Measurements from ENCODE around the gene CBY1. TPM values are rescaled to one million over a fixed set of nuclear protein-coding genes. Genes with fewer than 3 reads are reported as not detected.
"Not testable (repeated sequence)": the region's sequence is repeated elsewhere in the genome, so short reads cannot be mapped to it uniquely, and the experiment has no call there.

Gene CBY1
- total RNA-seq, 4 donors from 2014 or later: 8.7 to 21.1 (median 13.1) TPM

DNA sequence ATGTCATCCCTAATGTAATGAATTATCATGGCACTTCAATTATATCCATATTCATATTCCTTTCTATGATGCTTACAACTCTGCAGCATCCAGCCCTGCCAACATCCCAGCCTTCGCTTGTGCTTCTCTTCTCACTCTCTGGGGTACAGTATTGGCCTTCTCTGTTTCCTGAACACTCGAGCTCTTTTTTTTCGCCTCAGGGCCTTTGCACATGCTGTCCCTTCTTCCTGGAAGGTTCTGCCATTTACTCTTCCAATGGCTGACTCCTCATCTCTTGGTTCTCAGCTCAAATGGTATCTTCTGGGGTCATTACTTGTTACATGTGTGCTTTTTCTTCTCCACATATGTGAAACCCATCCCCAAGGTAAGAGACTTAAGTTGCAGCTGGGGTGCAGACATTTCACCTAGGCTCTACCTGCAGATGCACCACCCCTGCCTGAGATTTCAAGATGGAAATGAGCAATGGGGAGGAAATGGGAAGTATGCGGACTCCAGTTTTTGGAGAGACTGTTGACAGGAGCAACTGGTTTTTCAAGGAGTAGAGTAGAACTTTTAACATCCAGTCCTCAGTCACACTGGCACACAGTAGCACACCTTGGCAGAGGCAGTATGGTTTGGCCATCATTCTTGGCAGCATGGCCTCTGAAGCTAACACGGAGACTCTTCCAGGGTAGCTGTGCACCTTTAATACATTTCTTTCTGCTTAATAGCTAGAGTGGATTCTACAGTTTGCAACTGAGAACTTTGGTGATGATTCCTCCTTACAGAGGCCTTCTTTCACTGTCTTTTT is 44.0 kb upstream of the CBY1 start:
- Histone ChIP-seq H3K27me3 (no peaks in the 10 kb centered on the region), H3K36me3 (no peaks in the 10 kb centered on the region), H3K4me1 (peaks cover 0 to 22% (median 0%) of the 10 kb centered on the region in 3 donors), H3K27ac (no peak overlapping the region), H3K4me3 (no peak overlapping the region), H3K9me3 (peaks cover 0 to 1% (median 0%) of the 10 kb centered on the region in 3 donors)
- intact Hi-C loops (cut with DNase I): no loop called here
- TF ChIP-seq POLR2A (IDR thresholded peaks at IDR 0.05): no peak
- TF ChIP-seq, protein P1, sequence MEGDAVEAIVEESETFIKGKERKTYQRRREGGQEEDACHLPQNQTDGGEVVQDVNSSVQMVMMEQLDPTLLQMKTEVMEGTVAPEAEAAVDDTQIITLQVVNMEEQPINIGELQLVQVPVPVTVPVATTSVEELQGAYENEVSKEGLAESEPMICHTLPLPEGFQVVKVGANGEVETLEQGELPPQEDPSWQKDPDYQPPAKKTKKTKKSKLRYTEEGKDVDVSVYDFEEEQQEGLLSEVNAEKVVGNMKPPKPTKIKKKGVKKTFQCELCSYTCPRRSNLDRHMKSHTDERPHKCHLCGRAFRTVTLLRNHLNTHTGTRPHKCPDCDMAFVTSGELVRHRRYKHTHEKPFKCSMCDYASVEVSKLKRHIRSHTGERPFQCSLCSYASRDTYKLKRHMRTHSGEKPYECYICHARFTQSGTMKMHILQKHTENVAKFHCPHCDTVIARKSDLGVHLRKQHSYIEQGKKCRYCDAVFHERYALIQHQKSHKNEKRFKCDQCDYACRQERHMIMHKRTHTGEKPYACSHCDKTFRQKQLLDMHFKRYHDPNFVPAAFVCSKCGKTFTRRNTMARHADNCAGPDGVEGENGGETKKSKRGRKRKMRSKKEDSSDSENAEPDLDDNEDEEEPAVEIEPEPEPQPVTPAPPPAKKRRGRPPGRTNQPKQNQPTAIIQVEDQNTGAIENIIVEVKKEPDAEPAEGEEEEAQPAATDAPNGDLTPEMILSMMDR (IDR thresholded peaks at IDR 0.05): no peak
- no peak for DNase-seq
- 63 to 71% methylated on average over 5 of the region's 5 CpGs for WGBS, 2 donors

DNA sequence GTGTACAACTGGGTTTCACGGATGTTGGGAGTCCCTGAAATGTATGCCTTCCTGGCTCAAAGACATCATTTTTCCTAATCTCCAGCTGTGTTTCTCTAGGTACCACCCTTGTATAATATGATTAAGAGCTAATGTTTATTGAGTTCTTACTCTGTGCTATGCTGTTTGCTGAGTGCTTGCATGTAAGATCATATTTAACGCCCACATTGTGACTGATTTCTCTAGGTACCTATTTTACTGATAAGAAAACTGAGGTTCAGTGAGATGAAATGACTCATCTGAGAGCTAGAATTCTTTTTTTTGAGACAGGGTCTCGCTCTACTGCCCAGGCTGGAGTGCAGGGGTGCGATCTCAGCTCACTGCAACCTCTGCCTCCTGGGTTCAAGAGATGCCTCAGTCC is 42.9 kb upstream of the CBY1 start:
- no peaks in the 10 kb centered on the region for H3K27me3 ChIP-seq
- no peak overlapping the region for H3K4me3 ChIP-seq
- WGBS, 2 donors: 85% methylated on average over 4 of the region's 4 CpGs
- peaks cover 0 to 22% (median 0%) of the 10 kb centered on the region in 3 donors for H3K4me1 ChIP-seq
- no peaks in the 10 kb centered on the region for H3K36me3 ChIP-seq
- H3K9me3 ChIP-seq: peaks cover 0 to 5% (median 5%) of the 10 kb centered on the region in 3 donors
- TF ChIP-seq, protein P1 (IDR thresholded peaks at IDR 0.05): no peak
- TF ChIP-seq POLR2A (IDR thresholded peaks at IDR 0.05): no peak
- intact Hi-C loops (cut with DNase I): no loop called here
- no peak for DNase-seq
- H3K27ac ChIP-seq: no peak overlapping the region

DNA sequence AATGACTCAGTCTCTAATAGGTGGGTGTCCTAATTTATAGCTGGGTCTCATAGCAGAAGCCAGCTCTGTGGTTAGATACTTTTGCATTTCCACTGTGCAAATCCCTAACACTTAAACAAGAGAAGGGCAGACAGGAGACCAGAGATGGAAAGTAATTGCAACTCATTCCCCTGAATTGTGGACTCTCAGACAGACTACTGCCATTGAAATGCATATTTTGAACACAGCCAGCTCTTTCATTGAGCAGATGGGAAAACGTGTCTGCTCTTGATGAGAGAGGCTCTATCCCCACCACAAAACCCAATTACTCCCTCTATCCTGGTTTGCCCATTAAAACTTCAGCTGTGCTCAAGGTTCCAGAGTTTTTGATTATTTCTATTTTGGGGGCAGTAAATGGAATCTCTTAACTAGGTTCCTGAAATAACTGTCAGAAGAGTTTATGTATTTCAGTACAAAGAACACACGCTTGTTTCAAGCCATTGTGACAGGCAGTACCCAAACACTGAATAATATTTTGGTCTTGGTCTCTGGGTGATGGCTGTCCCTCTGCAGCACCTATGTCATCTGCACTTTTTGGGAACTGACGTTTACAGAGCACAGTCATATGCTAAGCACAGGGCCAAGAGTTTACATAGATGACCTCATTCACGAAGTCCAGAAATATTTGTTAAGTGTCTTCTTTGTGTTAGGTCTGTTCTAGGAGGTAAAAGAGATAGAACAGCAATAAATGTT is 41.9 kb upstream of the CBY1 start:
- Histone ChIP-seq H3K4me1 (peaks cover 0 to 22% (median 0%) of the 10 kb centered on the region in 3 donors), H3K27me3 (no peaks in the 10 kb centered on the region), H3K27ac (no peak overlapping the region), H3K36me3 (no peaks in the 10 kb centered on the region), H3K4me3 (no peak overlapping the region), H3K9me3 (peaks cover 0 to 7% (median 5%) of the 10 kb centered on the region in 3 donors)
- no peak for TF ChIP-seq POLR2A (IDR thresholded peaks at IDR 0.05)
- TF ChIP-seq, protein P1 (IDR thresholded peaks at IDR 0.05): no peak
- no peak for DNase-seq
- WGBS, 2 donors: 64% methylated on average over 4 of the region's 4 CpGs
- intact Hi-C loops (cut with DNase I): no loop called here

DNA sequence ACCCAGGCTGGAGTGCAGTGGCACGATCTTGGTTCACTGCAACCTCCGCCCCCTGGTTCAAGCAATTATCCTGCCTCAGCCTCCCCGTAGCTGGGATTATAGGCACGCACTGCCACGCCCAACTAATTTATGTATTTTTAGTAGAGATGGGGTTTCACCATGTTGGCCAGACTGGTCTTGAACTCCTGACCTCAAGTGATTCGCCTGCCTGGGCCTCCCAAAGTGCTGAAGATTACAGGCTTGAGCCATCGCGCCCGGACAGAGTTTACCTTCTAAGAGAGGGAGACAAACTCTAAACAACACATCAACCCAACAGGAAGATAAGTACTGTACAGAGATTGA is 41.4 kb upstream of the CBY1 start:
- DNase-seq; intact Hi-C loops (cut with DNase I); H3K9me3 ChIP-seq; H3K27me3 ChIP-seq; H3K36me3 ChIP-seq; H3K27ac ChIP-seq; H3K4me3 ChIP-seq: not testable (repeated sequence)
- peaks cover 0 to 22% (median 0%) of the 10 kb centered on the region in 3 donors for H3K4me1 ChIP-seq
- 75 to 85% methylated on average over 5 to 9 of the region's 9 CpGs for WGBS, 2 donors

DNA sequence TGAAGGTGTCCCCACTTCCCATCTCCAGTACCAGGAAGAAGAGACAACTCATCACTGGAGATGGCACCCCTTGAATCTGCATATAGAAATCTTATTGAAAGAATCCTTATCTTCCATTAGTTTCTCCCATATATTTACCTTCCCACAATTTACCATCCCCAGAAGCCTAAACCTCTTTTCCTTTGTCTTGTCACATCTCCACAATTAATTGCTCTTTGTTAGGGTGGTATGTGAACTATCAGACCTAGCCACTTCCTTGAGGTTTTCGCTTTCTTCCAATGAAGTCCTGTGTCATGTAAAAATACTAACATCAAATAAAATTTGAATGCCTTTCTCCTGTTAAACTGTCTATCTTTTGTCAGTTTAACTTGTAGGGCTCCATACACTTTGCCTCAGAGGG is 38.2 kb upstream of the CBY1 start:
- Histone ChIP-seq H3K4me3 (no peak overlapping the region), H3K27me3 (no peaks in the 10 kb centered on the region), H3K36me3 (no peaks in the 10 kb centered on the region), H3K4me1 (peaks cover 0 to 17% (median 0%) of the 10 kb centered on the region in 3 donors), H3K9me3 (peaks cover 0 to 7% (median 5%) of the 10 kb centered on the region in 3 donors), H3K27ac (no peak overlapping the region)
- intact Hi-C loops (cut with DNase I): no loop called here
- DNase-seq: no peak
- WGBS, 2 donors: 100% methylated on average over 1 of the region's 1 CpG
- no peak for TF ChIP-seq POLR2A (IDR thresholded peaks at IDR 0.05)
- TF ChIP-seq, protein P1 (IDR thresholded peaks at IDR 0.05): no peak

All from esophagus squamous epithelium (tissue), 5 donors.